HL-60 (cell line): Measurements from ENCODE around the gene DPPA5.

ENCODE experiments used
- DNase-seq, 2 experiments: peaks; one replicate each; pipeline ENCODE4 v3.0.0-alpha.2; 2010 to 2020; ENCODE audit warnings: low read depth in 1 of 2, low spot score in 1 of 2
- H3K27ac ChIP-seq: fragments of 250-450 bp; sonication (Bioruptor Pico); replicated peaks from 2 replicates; pipeline ENCODE4 v1.5.1; 2020; ENCODE audit warnings: mild to moderate bottlenecking, moderate library complexity
- H3K27me3 ChIP-seq: fragments of 250-450 bp; sonication (Bioruptor Pico); 2 replicates; pipeline ENCODE4 v1.5.1; 2021; ENCODE audit warnings: mild to moderate bottlenecking, moderate library complexity; ENCODE audit not compliant: insufficient read depth, poor library complexity, severe bottlenecking
- H3K4me3 ChIP-seq: replicated peaks from 2 replicates; pipeline ENCODE4 v1.5.1; 2011; ENCODE audit warnings: mild to moderate bottlenecking, control low read depth, low read length; ENCODE audit not compliant: insufficient read depth
- CTCF ChIP-seq: IDR thresholded peaks from one replicate; pipeline ENCODE4 v1.5.1; 2011; ENCODE audit warnings: low read length, control low read depth, inconsistent platforms; ENCODE audit not compliant: insufficient read depth
- GABPA ChIP-seq: IDR thresholded peaks from 2 replicates; pipeline ENCODE4 v1.6.1; 2012; ENCODE audit warnings: low read depth
- POLR2AphosphoS5 ChIP-seq: IDR thresholded peaks from 2 replicates; pipeline ENCODE4 v1.6.1; 2012; ENCODE audit warnings: low read depth
- REST ChIP-seq: IDR thresholded peaks from 2 replicates; pipeline ENCODE4 v1.6.1; 2012; ENCODE audit warnings: low read depth; ENCODE audit not compliant: insufficient replicate concordance
- SPI1 ChIP-seq: IDR thresholded peaks from 2 replicates; pipeline ENCODE4 v1.6.1; 2012; ENCODE audit warnings: low read depth, mild to moderate bottlenecking, borderline replicate concordance

The DPPA5 gene

GRCh38 chr6:73339340-73339739, 14.7 kb downstream of the DPPA5 start:
- H3K4me3 ChIP-seq, result no peak overlapping the region
- H3K27me3 ChIP-seq, result no peaks in the 10 kb centered on the region
- DNase-seq, result no peak
- TF ChIP-seq POLR2AphosphoS5, result no peak
- TF ChIP-seq REST, result no peak
- TF ChIP-seq SPI1, result no peak
- TF ChIP-seq GABPA, result no peak
- TF ChIP-seq CTCF, result no peak
- H3K27ac ChIP-seq, result no peak overlapping the region

- H3K27ac ChIP-seq, result no peak overlapping the region
- H3K27me3 ChIP-seq, result peaks cover 3% of the 10 kb centered on the region
- TF ChIP-seq GABPA (no peak), SPI1 (no peak), POLR2AphosphoS5 (no peak), CTCF (no peak), REST (no peak)
- no peak for DNase-seq
- H3K4me3 ChIP-seq, result no peak overlapping the region
Measured at GRCh38 chr6:73329201-73329600, 24.9 kb downstream of the DPPA5 start.

- peaks cover 3% of the 10 kb centered on the region for H3K27me3 ChIP-seq
- no peak for TF ChIP-seq GABPA
- H3K4me3 ChIP-seq, result no peak overlapping the region
- H3K27ac ChIP-seq, result no peak overlapping the region
- no peak for DNase-seq
Measured at GRCh38 chr6:73328790-73329189, 25.3 kb downstream of the DPPA5 start.

- H3K27me3 ChIP-seq, result no peaks in the 10 kb centered on the region
- no peak overlapping the region for H3K27ac ChIP-seq
- TF ChIP-seq REST (no peak), GABPA (no peak), POLR2AphosphoS5 (no peak), SPI1 (no peak), CTCF (no peak)
- no peak overlapping the region for H3K4me3 ChIP-seq
- DNase-seq, result no peak
Measured at GRCh38 chr6:73325656-73326055, 28.4 kb downstream of the DPPA5 start.
